GM18511 (cell line): ENCODE measurements around the gene PACSIN2.
"Not testable (repeated sequence)": the region's sequence is repeated elsewhere in the genome, so short reads cannot be mapped to it uniquely, and the experiment has no call there.

Experiments
- ATAC-seq: cut with Tn5 transposase; IDR thresholded peaks from one replicate; pipeline ENCODE4 v1.9.1; 2021; ENCODE audit warnings: mild to moderate bottlenecking, moderate library complexity; ENCODE audit not compliant: unreplicated experiment

Gene PACSIN2

GRCh38 chr22:42967933-42968332 is 47.0 kb downstream of the PACSIN2 start:
- ATAC-seq: no peak

- ATAC-seq: no peak
These were observed 47.9 kb downstream of the PACSIN2 start for GRCh38 chr22:42967005-42967404.

DNA sequence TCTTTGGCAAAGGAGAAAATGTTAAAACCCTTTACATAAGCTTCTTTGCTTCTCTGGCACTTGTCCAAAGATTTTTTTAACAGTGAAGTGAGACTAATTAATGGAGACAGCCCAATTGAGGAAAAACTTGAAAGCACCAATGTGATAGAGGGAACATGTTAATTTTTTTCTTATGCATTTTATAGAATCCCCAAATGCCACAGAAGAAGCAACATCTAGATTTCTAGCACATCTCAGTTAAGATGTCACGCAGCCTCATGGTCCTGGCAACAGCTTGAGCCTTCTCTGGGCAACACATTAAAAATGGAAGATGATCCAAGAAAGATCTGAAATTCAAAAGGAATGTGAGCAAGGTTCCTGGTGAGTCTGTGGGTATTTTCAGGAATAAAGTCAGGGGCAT is 48.5 kb downstream of the PACSIN2 start:
- no peak for ATAC-seq

DNA sequence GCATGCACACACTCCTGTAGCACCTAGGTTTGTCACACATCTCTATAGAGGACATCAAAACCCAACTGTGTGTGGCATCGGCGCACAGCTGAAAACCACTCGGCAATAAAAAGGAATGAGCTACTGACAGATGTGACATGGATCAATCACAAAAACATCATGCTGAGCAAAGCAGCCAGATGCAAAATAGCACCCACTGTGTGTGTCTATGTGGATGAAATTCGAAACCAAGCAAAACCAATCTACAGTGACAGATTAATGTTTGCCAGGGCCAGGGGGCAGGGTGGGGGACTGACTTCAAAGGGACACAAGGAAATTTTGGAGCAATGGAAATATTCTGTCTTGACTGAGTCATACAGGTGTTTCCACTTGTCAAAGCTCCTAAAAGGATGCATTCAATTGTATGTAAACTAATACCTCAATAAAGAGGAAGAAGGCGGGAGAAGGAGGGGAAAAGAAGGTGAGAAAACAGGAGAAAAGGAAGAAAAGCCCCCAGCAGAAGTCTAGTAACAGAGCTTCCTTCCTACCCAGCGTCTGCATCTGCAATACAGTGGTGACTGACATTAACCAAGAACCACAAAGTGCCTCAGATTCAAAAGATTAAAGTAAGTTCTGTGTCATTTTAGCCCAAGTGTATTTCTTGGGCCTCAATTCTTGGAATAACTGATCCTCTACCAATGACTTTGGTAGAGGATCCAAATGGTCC is 49.8 kb downstream of the PACSIN2 start:
- ATAC-seq: no peak

DNA sequence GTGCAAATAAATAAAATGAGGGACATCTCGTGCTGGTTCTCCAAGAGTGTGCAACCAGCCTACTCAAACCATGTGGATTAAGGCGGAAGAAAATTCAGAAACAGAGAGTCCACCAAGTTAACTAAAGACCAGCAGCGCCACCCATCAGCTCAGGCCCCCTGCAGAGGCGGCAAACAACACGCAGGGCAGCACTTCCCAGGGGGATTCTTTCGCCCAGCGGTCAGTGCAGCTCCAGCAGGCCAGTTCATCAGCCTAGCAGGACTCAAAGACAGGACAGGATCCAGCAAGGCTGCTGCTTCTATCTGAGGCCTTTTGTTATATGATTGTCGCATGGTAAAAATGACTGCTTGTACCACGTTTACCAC is 51.7 kb downstream of the PACSIN2 start:
- no peak for ATAC-seq

DNA sequence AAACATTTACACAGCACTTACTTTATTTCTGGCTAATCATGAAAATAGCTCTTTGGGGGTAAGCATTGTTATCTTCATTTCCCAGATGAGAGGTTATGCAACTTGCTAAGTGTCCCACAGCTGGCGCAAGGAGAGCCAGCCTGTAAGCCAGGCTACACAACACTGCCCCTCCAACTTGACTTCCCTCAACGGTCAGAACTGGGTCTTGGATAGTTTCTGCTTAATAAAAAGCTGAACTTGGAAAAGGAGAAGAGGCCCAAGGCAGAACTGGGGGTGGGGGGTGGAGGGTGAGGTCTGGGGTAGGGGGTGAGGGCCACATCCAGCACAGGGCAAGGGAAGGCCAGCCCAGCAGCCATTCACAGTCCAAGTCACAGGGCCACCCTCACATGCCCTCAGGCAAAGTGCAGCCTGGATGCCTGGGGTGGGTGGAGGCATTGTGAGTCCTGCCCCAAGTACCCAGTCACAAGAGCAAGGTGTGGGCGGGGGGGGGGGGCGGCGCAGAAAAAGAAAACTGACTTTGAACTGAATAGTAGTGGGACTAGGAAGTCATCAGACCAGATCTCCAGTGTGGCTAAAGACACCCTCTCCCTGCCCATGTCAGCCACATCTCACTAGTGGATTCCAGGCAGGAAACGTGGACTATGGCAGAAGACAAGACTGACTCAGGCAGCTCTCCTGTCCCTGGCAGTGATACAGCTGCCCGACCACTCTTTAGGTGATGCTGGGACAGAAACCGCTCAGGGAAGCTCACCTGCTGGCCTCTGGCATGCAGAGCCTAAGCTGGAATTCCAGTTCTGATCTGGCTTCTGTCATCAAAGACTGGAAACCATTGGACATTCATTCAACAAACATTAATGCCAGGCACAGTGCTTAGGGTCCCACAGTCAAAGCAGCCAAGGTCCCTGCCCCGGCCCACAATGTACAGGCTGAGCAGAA is 52.4 kb downstream of the PACSIN2 start:
- ATAC-seq: no peak

GRCh38 chr22:42961810-42962209 is 53.1 kb downstream of the PACSIN2 start:
- no peak for ATAC-seq

DNA sequence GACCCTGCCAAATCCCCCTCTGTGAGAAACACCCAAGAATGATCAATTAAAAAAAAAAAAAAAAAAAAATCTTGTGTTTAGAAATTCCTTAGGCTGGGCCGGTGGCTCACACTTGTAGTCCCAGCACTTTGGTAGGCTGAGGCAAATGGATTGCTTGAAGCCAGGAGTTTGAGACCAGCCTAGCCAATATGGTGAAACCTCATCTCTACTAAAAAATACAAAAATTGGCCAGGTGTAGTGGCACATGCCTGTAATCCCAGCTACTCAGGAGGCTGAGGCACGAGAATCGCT is 53.6 kb downstream of the PACSIN2 start:
- ATAC-seq: not testable (repeated sequence)

GRCh38 chr22:42960531-42961399 is 54.2 kb downstream of the PACSIN2 start:
- ATAC-seq: no peak

- ATAC-seq: no peak
These were observed 55.1 kb downstream of the PACSIN2 start for GRCh38 chr22:42959576-42960509.

DNA sequence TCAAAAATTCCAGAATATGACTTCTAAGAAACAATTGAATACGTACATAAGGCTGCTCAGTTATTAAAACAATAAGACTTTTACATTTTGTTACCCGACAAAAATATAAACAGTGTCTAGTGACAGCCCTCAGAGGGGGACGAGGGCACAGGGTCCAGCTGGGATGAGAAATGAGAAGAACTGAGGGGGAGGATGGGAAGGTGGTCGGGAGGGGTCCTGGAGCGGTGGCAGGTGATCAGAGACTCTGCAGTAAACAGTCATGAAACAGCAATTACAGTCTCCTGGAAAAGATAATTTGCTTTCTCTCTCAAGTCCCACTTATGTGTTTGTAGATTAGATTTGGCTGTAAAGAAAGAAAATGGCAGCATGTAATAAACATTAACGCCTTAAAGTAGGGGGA is 56.0 kb downstream of the PACSIN2 start:
- no peak for ATAC-seq

DNA sequence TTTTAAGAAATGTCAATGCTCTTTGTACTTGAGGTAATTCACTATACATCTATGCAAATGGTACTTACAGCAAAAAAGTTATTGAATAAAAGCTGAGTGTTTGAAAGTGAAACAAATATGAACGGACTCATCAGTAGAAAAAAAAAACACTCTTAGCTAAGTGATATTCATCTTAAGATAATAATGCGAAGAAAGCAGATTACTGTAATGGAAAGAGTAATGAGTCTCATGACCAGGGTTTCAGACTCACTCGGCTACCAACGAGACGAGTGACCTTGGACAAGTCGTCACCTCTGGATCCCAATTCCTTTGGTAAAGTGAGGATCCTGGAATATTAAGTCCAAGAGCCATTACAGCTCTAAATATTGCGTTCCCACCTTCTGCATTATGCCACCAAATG is 57.0 kb downstream of the PACSIN2 start:
- ATAC-seq: no peak

DNA sequence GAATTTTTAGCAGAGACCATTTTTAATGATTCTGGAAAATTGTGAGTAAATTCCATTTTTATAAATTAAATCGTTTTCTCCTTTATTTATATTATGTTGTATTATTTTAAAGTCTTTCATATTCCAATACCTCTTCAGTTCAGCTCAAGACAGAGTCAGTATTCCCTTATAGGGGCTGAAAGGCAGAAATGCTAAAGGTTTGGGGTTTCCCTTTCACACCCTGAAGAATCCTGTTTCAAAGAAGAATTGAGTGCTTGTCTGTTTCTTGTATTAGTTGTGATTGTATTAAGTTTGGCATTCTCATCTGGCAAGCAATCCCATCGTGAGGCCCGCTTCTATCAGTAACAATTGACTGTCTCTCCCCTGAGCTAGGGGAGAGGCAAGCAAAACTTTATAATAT is 57.4 kb downstream of the PACSIN2 start:
- no peak for ATAC-seq

DNA sequence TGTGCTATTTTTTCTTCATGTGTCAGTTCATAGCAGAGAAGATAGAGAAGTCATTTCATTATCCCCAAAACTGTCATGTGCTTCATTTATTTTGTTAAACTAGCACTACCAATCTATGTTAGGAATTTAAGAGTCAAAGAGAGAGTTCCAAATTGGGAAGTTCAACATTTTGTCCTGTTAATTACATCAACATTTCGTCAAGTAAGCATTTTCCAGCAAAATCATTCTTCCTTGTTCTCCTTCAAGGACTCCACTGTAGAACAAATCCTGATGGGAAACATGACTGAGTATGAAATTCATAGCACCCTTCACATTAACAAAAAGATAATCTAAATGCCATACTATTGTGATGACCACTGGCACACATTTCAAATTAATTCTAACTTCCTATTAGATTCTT is 59.1 kb downstream of the PACSIN2 start:
- ATAC-seq: no peak

- ATAC-seq: no peak
These were observed 59.8 kb downstream of the PACSIN2 start for GRCh38 chr22:42955087-42955635.

- ATAC-seq: not testable (repeated sequence)
These were observed 61.2 kb downstream of the PACSIN2 start for GRCh38 chr22:42953751-42954150.

DNA sequence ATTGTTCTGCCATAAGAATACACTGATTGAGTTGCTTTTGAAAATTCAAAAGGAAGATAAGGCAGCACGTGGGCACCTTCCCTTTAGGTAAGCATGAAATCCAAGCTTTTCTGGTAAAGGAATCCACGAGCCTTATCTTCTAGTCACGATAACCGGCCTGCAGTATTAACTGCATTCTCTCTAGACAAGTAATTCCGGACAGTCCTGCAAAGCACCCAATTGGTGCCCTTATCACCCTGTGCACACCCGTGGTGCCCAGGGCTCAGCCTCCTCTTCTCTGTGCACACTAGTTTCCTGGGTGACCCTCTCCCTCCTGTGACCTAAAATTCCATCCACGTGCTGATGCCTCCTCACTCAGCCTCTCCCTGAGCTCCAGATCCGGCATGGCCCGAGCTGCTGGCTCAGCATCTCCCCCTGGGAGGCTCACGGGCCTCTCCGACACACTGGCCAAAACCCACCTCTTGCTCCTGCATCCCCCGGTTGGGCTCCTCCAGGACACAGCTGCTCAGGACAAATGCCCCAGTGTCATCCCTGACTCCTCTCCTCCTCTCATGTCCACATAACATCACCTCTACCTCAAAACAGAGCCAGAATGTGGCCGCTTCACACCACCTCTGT is 63.7 kb downstream of the PACSIN2 start:
- ATAC-seq: no peak

DNA sequence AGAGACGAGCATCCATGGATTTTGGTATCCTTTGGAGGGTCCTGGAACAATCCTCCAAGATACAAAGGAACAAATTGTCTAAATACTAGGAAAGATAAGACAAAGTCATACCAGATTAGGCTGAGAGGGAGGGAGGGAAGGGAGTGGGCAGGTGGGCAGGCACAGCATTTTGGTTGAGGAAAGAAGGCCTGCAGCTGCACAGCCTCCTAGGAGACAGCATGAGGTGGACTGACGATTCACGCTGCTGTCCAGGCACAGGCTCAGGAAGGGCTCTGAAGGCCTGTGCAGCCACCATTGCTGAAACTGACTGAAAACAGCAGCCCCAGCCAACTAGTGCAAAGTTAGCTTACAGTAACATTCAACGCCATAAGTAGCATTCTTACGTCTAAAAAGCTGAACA is 64.7 kb downstream of the PACSIN2 start:
- no peak for ATAC-seq

DNA sequence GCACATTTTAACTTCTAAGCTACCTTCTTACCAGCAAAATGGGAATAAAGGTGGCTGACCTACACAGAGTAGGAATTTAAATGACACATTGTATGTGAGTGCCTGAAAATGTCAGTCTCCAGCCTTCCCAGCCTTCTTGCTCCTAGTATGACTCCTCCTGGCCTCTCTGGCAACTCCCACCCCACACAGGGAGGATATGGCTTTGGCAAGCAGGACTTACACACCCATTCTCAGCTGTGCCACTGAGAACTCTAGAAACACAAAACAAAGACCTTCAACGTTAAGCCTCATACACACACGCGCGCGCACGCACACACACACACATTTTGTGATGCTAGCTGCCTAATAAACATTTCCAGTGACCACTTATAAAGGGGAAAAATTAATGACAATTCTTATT is 65.8 kb downstream of the PACSIN2 start:
- no peak for ATAC-seq

- no peak for ATAC-seq
These were observed 66.7 kb downstream of the PACSIN2 start for GRCh38 chr22:42948294-42948693.
